Activated T-cell treated with anti-CD3 and anti-CD28 coated beads, Interleukin-2, amount 50 U/mL, for 24 hours (primary cell): ENCODE results near the gene SLC8A3.

Source experiments
- DNase-seq: peaks from one replicate; pipeline ENCODE4 v3.0.0-alpha.2; 2020
- H3K27ac Mint-ChIP-seq: 2 replicates; pipeline ENCODE4 v1.8.0; 2020; ENCODE audit warnings: mild to moderate bottlenecking, mixed read lengths
- H3K27me3 Mint-ChIP-seq: 2 replicates; pipeline ENCODE4 v1.8.0; 2020; ENCODE audit warnings: mixed read lengths
- H3K36me3 Mint-ChIP-seq: 2 replicates; pipeline ENCODE4 v1.8.0; 2020; ENCODE audit warnings: low read depth, mixed read lengths
- H3K4me1 Mint-ChIP-seq: 2 replicates; pipeline ENCODE4 v1.8.0; 2020; ENCODE audit warnings: low read depth, mixed read lengths
- H3K4me3 Mint-ChIP-seq: 2 replicates; pipeline ENCODE4 v1.8.0; 2020; ENCODE audit warnings: mild to moderate bottlenecking, moderate library complexity, mixed read lengths
- H3K9me3 Mint-ChIP-seq: 2 replicates; pipeline ENCODE4 v1.8.0; 2020; ENCODE audit warnings: mixed read lengths

The SLC8A3 gene

DNA sequence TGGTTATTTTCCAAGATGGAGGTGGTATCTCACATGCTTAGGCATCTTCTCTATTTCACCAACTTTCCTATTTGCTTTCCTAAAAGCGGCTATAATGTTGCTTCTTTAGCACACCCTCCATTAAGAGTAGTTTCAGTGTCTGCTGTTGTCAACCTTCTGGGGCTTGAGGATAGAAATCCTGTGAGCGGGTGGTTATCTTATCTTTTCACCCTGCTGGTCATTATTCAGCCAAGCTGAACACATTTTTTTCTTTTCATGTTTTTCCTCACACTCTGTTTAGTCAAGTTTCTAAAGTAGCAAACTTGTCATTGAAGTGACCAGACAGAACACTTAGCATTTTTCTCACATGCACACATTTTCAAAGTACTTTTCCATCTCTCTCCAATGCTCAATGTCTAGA is 104.5 kb downstream of the SLC8A3 start:
- Mint-ChIP-seq H3K9me3 (no peaks in the 10 kb centered on the region), H3K4me3 (no peak overlapping the region), H3K27me3 (peaks cover 31% of the 10 kb centered on the region), H3K4me1 (no peaks in the 10 kb centered on the region), H3K27ac (no peak overlapping the region), H3K36me3 (no peaks in the 10 kb centered on the region)
- DNase-seq, result no peak

DNA sequence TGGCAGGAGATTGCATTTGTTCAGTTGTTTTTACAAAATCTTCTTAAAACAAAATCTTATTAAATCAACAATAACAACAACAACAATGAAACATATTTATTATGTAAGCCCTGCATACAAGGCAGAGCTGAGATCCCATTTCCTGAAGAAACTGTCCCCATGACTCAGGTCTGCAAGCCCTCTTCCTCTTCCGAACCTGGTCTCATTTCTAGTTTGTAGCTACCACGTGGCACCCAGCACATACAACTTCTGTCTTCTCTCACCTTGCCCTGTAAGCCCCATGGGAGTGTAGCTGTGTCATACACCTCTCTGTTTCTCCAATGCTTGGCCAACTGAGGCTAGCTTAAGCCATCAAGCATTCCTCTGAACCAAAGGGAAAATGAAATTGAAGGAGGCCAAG is 106.4 kb downstream of the SLC8A3 start:
- H3K27ac Mint-ChIP-seq, result no peak overlapping the region
- H3K4me3 Mint-ChIP-seq, result no peak overlapping the region
- H3K9me3 Mint-ChIP-seq, result no peaks in the 10 kb centered on the region
- H3K4me1 Mint-ChIP-seq, result no peaks in the 10 kb centered on the region
- peaks cover 45% of the 10 kb centered on the region for H3K27me3 Mint-ChIP-seq
- no peaks in the 10 kb centered on the region for H3K36me3 Mint-ChIP-seq
- DNase-seq, result no peak

DNA sequence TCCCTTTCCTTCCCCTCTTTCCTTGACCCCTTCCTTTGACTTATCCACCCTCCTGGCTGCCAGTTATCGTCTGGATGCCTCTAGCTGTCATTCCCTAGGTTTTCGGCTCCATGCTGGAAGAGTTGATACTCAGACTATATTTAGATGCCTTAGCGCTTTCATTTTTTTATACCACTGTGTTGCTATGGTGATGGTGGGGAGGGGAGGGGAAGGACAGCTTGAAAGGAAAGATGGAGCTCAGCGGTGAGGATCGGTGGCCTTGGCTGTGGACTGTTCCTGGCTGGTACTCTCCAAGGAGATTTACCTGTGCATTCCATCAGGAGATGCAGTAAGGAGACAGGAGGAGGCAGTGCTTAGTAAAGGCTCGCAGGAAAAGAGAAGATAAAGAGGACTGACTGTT is 108.7 kb downstream of the SLC8A3 start:
- Mint-ChIP-seq H3K4me3 (no peak overlapping the region), H3K4me1 (no peaks in the 10 kb centered on the region), H3K36me3 (no peaks in the 10 kb centered on the region), H3K27me3 (peaks cover 44% of the 10 kb centered on the region), H3K9me3 (no peaks in the 10 kb centered on the region), H3K27ac (no peak overlapping the region)
- no peak for DNase-seq

DNA sequence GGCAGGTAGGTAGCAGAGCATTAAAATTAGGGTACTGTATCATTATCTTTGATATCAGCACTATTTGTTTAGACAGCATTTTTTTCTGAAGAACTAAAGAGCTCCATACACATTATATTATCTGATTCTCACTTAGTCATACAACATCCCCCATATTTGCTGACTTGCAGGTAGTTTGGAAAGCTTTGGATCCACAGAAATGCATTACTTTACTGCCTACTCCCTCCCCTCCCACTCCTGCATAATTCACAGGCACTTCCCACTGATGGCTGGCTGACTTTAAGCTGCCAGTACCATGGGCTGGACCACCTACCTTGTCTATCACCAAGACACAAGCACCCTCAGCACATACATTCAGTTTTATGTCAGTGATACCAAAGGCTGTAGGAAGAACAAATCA is 110.4 kb downstream of the SLC8A3 start:
- H3K27me3 Mint-ChIP-seq, result peaks cover 42% of the 10 kb centered on the region
- H3K4me1 Mint-ChIP-seq, result no peaks in the 10 kb centered on the region
- no peaks in the 10 kb centered on the region for H3K9me3 Mint-ChIP-seq
- no peaks in the 10 kb centered on the region for H3K36me3 Mint-ChIP-seq
- H3K27ac Mint-ChIP-seq, result no peak overlapping the region
- no peak overlapping the region for H3K4me3 Mint-ChIP-seq
- no peak for DNase-seq

DNA sequence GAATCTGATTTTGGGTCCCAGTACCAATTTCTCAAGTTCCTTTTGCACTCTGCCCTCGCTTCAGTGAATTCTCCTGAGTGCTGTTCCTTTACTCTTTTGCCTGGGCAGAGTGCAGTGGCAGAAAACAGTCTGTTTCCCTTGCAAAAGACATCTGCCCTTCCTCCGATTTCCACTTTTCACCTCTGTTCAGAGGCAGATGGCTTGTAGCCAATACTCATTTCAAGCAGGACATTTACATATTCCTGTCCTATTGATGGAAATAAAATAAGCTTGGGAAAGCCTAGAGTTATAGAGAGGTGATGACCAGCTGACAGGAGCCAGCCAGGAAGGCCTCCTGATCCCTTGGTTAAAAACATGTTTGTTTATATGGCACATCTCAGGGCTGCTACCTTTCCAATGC is 111.0 kb downstream of the SLC8A3 start:
- Mint-ChIP-seq H3K4me1 (no peaks in the 10 kb centered on the region), H3K27ac (no peak overlapping the region), H3K27me3 (peaks cover 47% of the 10 kb centered on the region), H3K9me3 (no peaks in the 10 kb centered on the region), H3K36me3 (no peaks in the 10 kb centered on the region), H3K4me3 (no peak overlapping the region)
- no peak for DNase-seq

DNA sequence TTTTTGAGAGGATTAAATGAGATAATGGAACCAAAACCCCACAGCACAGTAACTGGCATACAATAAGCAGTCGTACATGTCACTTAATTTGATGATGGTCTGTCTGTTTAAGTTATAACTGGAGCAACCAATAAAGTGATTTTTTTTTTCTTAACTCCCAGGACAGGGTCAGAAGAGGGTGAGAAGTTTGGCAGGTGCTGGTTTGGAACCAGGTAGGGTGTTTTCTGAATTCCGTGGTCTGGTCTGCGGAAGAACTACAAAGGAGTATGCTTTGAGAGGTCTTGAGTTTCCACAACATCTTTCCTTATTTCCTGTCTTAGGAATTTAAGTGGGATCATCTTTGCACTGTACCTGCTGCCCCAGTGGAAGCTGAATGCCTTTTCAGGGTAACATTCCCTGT is 111.7 kb downstream of the SLC8A3 start:
- DNase-seq, result no peak
- peaks cover 43% of the 10 kb centered on the region for H3K27me3 Mint-ChIP-seq
- no peaks in the 10 kb centered on the region for H3K36me3 Mint-ChIP-seq
- no peak overlapping the region for H3K4me3 Mint-ChIP-seq
- no peak overlapping the region for H3K27ac Mint-ChIP-seq
- no peaks in the 10 kb centered on the region for H3K9me3 Mint-ChIP-seq
- no peaks in the 10 kb centered on the region for H3K4me1 Mint-ChIP-seq

DNA sequence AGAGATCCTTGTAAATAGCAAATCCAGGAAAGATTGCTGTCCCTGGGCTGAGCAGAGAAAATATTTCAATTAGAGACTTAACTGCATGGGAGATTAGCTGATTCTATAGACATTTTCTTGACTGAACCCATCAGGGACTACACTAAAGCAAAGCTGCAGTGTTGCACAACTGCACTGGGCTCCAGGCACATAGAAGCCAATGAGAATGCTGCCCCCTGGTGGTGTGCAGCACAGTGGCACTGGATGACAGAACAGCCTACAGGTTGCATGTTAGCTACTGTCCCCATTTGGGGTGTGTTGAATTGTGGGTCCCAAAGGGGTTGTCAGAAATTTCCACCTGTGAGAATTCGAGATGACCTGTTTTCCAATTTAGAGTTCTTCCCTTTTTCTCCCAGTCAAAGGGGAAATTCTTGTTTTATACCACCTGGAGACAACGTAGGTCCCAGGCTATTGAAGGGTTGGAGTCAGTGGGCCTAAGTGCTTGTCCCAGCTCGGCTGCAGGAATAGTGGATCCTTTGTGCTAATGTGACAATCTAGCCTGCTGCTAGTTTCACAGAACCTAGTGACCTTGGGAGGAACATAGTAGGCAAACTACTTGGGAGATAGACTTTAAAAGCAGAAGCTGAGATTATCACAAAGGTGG is 114.7 kb downstream of the SLC8A3 start:
- Mint-ChIP-seq H3K9me3 (no peaks in the 10 kb centered on the region), H3K4me3 (no peak overlapping the region), H3K27ac (no peak overlapping the region), H3K27me3 (peaks cover 39% of the 10 kb centered on the region), H3K4me1 (no peaks in the 10 kb centered on the region), H3K36me3 (no peaks in the 10 kb centered on the region)
- DNase-seq, result peak; percentile 60

DNA sequence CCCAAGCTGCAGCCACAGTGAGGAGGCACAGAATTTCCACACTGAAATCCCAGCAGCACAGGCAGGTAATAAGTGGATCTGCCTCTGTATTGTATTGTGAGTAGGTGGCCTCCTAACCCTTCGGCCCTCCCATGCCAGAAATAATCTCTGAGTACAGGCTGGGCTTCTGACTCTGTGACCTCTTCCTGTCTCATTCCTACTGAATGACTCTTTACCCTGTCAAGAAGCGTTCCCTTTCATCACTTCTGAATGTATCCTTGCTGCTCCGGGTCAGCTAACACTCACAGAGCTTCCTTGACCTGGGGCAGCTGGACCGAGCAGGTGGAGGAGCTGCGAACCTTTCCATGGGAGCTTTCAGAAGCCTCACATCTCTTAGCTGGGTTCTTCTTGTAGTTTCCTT is 119.6 kb downstream of the SLC8A3 start:
- Mint-ChIP-seq H3K27ac (no peak overlapping the region), H3K4me1 (no peaks in the 10 kb centered on the region), H3K36me3 (no peaks in the 10 kb centered on the region), H3K27me3 (peaks cover 20% of the 10 kb centered on the region), H3K4me3 (no peak overlapping the region), H3K9me3 (no peaks in the 10 kb centered on the region)
- no peak for DNase-seq

DNA sequence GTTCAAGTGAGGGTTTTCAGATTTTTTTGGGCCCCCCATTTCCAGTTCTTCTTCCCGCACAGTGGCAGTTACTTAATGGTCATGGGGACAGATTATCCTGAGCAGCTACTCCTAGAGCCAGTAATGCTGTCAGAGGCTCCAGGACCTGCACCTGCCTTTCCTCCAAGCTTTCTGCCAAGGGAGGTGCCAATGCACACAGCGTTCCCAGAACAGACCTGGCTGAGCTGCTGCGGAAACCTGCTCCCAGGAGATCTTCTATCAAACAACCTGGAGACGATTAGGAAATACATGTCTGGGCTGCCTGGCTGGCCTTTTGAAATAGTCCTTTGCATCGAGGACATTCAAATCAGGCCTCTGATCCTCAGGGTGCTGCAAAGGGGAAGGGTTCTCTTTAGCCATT is 120.9 kb downstream of the SLC8A3 start:
- H3K27ac Mint-ChIP-seq, result no peak overlapping the region
- H3K4me3 Mint-ChIP-seq, result no peak overlapping the region
- H3K27me3 Mint-ChIP-seq, result peaks cover 14% of the 10 kb centered on the region
- no peaks in the 10 kb centered on the region for H3K4me1 Mint-ChIP-seq
- no peaks in the 10 kb centered on the region for H3K9me3 Mint-ChIP-seq
- no peaks in the 10 kb centered on the region for H3K36me3 Mint-ChIP-seq
- no peak for DNase-seq

DNA sequence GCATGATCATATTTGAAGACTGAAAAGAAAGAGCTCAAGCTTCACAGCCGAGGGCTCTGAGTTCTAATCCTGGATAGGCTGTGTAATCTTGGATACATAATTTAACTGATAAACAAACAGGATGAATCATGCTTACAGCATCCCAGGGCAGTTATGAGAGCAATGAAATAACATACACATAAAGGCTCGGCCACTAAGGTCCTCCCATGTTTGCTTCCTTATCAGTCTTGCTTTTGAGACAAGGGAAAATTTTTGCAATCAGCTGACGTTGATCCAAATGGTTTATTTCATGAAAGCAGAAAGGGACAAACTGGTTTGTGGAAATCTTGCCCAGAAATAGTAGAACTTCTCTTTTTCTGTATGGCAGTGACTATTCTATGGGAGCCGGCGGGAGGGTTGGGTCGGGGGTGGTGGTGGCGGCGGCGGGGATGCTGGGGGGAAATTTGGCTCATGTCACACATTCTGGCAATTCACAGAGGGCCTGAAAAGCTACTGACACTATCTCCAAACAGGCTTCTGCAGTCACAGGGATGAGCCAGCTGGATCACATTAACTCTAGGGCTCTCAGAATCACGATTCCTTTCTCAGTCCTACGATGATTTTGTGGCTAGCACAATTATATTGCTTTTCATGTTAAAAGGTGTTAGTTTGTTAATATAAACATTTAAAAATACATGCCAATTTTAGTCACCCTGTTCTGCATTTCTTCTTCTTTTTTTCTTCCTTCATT is 124.5 kb downstream of the SLC8A3 start:
- H3K27ac Mint-ChIP-seq, result no peak overlapping the region
- no peak for DNase-seq
- H3K9me3 Mint-ChIP-seq, result no peaks in the 10 kb centered on the region
- H3K27me3 Mint-ChIP-seq, result peaks cover 24% of the 10 kb centered on the region
- no peak overlapping the region for H3K4me3 Mint-ChIP-seq
- no peaks in the 10 kb centered on the region for H3K36me3 Mint-ChIP-seq
- H3K4me1 Mint-ChIP-seq, result no peaks in the 10 kb centered on the region

DNA sequence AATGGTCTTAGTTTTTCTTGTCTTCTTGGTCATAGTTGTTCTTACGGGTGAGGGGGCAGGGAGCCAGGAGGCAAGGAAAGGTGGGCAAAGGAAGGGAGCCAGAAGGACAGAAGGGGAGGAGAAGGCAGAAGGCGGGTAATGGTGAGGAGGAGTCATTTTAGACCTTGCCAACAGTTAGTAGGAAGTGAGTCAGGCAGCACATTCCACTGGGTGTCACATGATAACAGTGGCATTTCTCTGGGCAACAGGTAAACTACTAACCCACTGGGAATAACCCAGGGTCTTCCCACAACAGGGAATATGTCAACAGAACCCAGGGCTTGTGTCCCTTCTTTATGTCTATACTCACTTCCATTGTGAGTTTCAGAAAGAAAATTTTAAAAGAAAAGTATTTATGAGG is 127.6 kb downstream of the SLC8A3 start:
- H3K36me3 Mint-ChIP-seq, result no peaks in the 10 kb centered on the region
- H3K4me3 Mint-ChIP-seq, result no peak overlapping the region
- DNase-seq, result no peak
- H3K9me3 Mint-ChIP-seq, result no peaks in the 10 kb centered on the region
- H3K27me3 Mint-ChIP-seq, result peaks cover 36% of the 10 kb centered on the region
- H3K4me1 Mint-ChIP-seq, result no peaks in the 10 kb centered on the region
- no peak overlapping the region for H3K27ac Mint-ChIP-seq

DNA sequence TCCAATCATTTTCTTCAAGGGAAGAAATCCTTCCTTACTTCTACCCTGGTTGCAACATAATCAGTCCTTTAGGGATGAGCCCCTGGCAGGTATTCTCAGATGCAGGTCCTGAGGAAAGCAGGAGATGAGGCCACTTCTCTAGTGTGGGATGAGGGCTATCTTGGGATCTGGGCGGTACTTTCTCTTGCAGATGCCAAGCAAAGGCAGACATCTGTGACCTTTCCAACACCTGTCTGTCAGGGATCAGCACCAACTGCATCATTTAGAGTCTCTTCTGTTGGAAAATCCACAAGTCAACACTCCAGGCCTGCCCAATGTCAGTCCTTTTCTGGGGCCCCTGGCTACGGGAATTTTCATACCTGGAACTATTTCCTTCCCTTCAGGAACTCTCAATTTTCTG is 129.2 kb downstream of the SLC8A3 start:
- Mint-ChIP-seq H3K4me3 (no peak overlapping the region), H3K27me3 (peaks cover 39% of the 10 kb centered on the region), H3K9me3 (no peaks in the 10 kb centered on the region), H3K27ac (no peak overlapping the region), H3K4me1 (no peaks in the 10 kb centered on the region), H3K36me3 (no peaks in the 10 kb centered on the region)
- DNase-seq, result no peak

DNA sequence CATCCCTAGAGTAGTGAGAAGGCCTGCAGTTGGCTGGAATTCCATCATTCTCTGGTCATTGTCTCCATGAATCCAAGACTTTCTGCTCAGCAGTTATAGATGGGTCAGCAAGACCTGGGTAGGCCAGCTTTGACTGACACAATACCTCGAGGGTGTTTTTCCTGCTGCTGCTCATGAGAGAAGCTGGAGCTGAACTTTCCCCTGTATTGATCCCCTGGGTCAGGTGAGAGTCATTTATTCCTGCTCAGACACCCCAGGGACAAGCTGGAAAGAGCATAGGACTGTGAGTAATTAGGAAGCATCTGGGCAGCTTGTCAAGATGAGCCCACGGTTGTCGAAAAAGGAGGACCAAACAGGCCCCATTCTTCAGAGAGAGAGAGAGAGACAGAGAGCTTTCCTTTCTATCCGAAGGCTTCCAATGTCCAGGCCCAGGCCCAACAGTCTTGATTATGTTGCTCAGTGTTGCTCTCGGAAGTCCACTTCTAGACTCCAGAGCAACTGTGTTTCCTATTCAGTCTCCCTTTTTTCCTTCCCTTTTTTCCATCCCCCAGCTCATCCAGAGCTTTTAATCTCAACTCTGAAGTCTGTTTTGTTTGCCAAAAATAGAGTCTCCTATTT is 131.1 kb downstream of the SLC8A3 start:
- Mint-ChIP-seq H3K9me3 (no peaks in the 10 kb centered on the region), H3K4me3 (no peak overlapping the region), H3K27ac (no peak overlapping the region), H3K36me3 (no peaks in the 10 kb centered on the region), H3K4me1 (peaks cover under 1% of the 10 kb centered on the region), H3K27me3 (peaks cover 32% of the 10 kb centered on the region)
- no peak for DNase-seq

DNA sequence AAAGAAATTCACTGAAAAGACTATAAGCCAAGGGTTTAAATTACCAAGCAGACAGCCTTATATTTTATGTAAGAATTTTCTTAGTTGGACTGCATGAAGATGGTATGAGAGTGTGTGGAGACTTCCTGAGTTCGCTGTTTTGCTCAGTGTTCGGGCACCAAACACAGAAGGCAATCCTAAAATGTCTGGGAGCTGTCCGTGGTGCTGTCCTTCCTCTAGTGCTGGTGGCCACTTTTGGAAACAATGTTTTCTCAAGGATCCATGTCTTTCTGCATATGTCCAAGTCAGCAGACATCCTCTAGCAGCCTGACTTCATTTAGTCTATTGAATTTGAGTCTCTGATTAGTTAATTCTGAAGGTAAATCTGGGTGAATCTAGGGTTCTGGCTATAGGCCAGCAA is 135.8 kb downstream of the SLC8A3 start:
- H3K4me3 Mint-ChIP-seq, result no peak overlapping the region
- peaks cover 6% of the 10 kb centered on the region for H3K4me1 Mint-ChIP-seq
- no peaks in the 10 kb centered on the region for H3K36me3 Mint-ChIP-seq
- no peaks in the 10 kb centered on the region for H3K9me3 Mint-ChIP-seq
- no peak overlapping the region for H3K27ac Mint-ChIP-seq
- peaks cover 17% of the 10 kb centered on the region for H3K27me3 Mint-ChIP-seq
- DNase-seq, result no peak

DNA sequence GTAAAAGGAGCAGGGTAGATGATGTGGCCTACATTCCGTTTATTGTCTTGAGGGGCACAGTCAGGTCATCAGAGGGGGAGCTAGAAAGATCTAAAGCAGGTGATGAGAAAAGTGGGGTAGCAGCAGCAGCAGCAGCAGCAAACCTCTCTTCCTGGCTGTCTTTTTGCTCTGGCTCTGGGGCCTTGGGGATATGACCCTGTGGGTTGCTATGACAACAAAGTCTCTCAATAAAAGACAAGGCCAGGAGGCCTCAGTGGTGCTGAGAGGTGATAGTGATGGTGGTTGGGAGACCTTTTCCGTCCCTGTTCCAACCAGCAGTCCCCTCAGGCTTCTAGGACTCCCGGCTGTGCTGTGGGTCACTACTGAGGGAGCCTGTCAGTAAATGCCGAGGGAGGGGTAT is 138.6 kb downstream of the SLC8A3 start:
- H3K9me3 Mint-ChIP-seq, result no peaks in the 10 kb centered on the region
- DNase-seq, result no peak
- H3K27ac Mint-ChIP-seq, result no peak overlapping the region
- peaks cover 6% of the 10 kb centered on the region for H3K4me1 Mint-ChIP-seq
- H3K4me3 Mint-ChIP-seq, result no peak overlapping the region
- H3K36me3 Mint-ChIP-seq, result no peaks in the 10 kb centered on the region
- peaks cover 15% of the 10 kb centered on the region for H3K27me3 Mint-ChIP-seq
